Hypothalamus (tissue), 51 donors: ENCODE results near the gene CLEC3B.
"Not testable (repeated sequence)": the region's sequence is repeated elsewhere in the genome, so short reads cannot be mapped to it uniquely, and the experiment has no call there.

Experiments used
- DNase-seq, 51 donors: peaks; one replicate each; lab custom pipeline; 2025; lab: John Stamatoyannopoulos, UW

CLEC3B gene

GRCh38 chr3:45026038-45026437, at the start of gene CLEC3B:
CLEC3B (plus strand) TSS chr3:45026303; CDS start chr3:45026363, 60 bp downstream.
- no peak for DNase-seq

DNA sequence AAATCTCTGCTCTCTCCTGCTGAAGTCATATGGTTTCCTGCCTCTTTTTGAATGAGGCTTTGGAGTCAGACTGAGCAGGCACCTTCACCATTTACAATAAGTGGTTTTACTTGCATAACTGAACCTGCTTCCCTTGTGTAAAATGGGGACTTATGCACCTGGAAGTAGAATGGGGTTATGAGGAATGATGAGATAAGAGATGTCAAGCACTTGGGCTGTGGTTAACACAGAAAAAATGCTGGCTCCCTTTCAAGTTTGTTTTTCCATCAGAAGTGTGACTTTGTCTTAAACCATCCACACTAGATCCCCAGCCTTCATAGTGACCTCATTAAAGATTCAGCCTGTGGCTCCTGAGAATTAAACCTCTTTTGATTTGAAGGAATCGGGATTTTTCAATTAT, 44.9 kb upstream of the CLEC3B start:
- DNase-seq, result no peak

DNA sequence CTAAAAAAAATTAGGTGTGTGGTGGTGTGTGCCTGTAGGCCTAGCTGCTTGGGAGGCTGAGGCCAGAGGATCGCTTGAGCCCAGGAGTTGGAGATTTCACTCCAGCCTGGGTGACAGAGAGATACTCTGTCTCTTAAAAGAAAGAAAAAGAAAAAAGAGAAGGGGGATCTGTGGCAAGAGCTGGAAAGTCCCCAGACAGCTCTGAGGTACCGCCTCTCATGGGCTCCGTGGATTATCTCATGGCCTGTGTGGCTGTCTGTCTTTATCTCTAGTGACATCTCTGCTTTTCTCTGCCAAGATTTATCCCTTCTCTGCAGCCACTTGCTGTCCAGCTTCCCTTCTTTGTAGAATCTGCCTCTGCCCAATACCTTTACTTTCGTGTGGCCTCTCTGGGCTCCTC, 44.4 kb upstream of the CLEC3B start:
- no peak for DNase-seq

DNA sequence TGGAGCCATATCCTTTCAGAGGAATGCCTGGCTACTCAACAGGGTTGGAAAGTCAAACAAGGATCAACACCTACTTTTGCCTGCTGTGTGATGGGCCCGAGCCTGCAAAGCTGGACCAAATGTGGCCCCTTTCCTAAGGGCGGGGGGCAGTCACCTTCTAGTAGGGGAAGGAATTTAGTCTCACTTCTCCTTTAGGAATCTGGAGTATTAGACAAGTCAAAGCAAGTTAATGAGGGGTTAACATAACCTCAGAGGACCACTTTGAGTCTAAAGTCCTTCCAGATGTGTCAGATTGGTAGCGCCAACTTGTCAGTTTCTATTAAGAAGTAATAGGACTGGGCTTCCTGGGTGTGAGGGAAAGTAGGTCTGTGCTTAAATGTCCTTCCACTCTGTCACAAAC, 43.3 kb upstream of the CLEC3B start:
- DNase-seq, result no peak

GRCh38 chr3:44983484-44983941, 42.6 kb upstream of the CLEC3B start:
- no peak for DNase-seq

DNA sequence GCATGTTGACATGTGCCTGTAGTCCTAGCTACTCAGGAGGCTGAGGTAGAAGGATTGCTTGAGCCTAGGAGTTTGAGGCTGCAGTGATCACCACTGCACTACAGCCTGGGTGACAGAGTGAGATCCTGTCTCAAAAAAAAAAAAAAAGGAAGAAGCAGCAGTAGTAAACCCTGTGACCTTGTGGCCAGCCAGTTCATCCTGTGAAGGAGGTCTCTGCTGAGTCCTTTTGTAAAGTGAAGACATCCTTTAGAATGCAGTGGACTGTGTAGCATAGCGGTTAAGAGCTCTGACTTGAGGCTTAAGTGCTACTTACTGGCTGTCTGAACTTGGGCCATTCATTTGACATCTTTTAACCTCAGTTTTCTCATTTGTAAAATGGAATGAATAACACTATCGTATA, 41.8 kb upstream of the CLEC3B start:
- DNase-seq, result no peak

DNA sequence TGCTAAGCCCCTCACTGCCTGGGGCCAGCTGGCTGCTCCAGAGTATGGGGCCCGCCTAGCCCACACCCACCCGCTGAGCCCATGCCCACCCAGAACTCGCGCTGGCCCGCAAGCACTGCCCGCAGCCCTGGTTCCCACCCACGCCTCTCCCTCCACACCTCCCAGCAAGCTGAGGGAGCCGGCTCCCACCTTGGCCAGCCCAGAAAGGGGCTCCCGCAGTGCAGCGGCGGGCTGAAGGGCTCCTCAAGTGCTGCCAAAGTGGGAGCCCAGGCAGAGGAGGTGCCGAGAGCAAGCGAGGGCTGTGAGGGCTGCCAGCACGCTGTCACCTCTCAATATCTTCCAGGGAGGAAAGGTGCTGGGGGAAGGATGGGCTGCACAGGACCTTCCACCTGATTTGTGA, 39.8 kb upstream of the CLEC3B start:
- DNase-seq, result not testable (repeated sequence)

GRCh38 chr3:44987332-44987731, 38.8 kb upstream of the CLEC3B start:
- no peak for DNase-seq

DNA sequence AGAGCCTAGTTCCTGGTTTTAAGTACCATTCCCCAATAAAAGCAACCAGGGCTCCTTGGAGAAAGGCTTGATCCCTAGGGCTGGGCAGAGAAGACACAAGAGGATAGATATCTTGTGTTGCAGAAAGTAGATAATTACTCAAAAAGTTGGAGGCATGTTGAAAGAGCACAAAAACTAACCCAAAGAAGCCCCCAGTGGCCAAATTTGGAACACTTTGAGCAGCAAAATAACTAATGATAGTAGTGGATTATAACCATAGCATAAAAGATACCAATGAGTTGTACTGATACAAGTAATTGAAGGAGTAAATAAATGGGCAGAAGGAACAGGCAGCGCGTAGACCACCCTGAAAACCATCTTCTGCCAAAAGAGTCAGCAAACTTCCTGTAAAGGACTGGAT, 38.0 kb upstream of the CLEC3B start:
- no peak for DNase-seq

DNA sequence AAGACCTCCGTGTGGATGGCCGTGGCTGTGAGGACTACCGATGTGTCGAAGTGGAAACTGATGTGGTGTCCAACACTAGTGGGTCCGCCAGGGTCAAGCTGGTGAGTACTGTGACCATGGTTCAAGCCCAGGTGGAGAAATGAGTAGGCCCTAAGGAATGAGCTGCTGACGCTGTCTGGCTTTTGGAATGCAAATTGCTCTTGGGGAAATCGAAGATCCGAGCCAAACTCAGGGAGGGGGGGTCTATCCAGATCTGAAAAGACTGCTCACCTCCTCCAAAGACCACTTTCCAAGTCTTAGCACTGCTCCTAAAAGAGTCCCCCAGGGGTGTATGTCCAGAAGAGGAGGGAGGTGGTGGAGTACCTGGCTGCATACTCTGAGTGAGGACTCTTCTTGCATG, 37.0 kb upstream of the CLEC3B start:
- no peak for DNase-seq

DNA sequence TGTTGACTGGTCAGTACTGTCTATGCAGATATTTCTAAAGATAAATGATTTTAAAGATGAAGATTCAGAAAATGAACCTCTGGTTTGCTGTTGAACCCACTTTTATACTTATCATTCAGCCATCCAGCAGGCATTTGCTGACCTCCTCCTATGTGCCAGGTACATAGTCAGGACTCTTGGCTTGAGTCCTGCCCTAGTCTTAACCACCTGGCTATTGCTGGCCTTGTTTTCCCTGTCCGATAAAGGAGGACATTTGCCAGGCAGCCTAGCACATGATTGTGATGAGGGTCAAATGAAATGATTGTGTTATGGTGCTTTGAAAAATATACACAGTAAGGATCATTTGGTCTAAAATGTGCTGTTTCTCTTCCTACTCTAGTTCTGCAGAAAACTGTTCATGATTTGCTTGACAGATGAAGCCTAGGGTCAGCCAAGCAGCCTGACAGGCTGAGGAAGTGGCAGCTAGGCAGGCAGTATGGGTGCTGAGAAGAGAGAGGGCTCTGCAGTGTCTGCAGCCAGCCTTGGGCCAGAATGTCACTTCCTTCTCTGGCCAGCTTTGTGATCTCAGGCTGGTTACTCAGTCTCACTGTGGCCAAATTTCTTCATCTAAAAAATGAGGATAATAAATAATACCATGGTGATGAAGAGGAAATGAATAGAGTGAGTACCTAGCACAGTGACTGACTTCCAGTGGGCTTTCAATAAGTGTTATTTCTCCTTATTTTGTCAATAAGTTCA, 36.3 kb upstream of the CLEC3B start:
- peak in 3 of 51 donors; percentile 5 to 14 (median 7) for DNase-seq

GRCh38 chr3:44991326-44991725, 34.8 kb upstream of the CLEC3B start:
- DNase-seq, result no peak

DNA sequence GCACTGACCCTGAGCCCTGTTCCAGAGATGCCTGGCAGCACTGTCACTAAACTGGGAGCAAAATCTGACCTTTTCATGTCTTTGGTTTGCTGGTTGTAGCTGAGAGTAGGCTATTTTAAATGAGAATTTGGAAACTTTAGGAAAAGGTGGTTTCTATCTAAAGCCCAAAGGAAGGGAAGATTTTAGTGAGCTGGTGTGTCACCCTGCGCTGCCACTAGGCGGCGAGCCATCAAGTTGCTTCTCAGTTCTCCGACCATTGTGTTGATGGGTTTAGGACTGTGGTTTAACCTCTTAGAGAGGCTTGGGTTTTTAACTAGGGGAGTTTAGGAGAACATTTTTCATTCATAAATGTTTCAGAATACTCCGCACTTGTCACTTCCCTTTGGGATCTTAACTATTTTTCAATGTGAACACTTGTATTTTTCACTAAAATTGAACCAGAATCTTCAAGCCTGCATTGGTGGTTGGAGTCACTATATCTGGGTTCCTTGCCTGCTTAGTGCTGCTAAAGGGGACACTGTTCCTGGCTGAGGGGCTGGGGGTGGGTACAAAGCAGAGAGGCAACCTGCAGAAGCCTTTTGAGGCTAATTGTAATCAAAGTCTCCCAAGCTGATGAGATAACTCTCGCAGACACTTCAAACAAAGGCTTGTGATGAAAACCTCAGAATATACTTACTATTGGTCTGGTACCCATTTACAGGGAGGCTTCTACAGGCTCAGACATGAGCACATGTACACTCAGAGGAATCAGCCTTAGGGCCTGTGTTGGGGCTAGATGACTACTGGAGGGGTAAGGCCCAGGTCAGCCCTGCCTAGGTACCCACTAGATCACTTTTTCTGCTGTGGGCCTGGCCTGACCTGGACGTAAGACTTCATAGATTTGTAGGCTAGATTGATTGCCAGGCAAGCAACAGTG, 33.3 kb upstream of the CLEC3B start:
- DNase-seq, result no peak

DNA sequence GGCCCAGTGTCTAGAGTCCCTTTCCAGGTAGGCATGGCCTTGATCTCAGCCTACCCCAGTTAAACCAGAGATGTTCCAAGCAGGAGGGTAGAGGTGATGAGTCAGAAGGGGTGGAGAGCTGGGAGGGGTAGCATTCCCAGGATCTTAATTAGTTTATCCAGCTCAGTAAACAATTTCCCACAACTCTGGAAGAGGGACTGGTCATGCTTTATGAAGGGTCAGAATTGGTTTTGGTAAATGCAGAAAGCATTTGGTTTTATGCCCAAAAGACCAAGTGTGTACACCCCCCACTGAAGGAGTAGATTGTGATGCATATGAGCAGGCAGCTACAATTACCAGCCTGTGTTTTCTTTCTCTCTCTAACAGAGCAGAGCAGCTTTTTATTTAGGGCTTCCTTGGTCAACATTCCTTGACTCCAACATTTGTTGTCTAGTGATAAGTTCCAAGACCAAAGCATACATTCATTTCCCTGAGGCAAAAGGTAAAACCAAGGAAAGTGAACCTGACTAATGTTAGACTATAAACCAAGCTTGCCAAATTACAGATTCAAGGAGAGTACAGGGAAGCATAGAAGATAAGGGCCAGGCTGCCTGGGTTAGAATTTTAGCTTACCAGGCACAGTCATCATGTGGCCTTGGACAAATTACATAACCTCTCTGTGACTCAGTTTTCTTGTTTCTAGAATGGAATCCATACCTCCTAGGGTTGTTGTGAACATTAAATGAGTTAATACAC, 32.5 kb upstream of the CLEC3B start:
- no peak for DNase-seq

DNA sequence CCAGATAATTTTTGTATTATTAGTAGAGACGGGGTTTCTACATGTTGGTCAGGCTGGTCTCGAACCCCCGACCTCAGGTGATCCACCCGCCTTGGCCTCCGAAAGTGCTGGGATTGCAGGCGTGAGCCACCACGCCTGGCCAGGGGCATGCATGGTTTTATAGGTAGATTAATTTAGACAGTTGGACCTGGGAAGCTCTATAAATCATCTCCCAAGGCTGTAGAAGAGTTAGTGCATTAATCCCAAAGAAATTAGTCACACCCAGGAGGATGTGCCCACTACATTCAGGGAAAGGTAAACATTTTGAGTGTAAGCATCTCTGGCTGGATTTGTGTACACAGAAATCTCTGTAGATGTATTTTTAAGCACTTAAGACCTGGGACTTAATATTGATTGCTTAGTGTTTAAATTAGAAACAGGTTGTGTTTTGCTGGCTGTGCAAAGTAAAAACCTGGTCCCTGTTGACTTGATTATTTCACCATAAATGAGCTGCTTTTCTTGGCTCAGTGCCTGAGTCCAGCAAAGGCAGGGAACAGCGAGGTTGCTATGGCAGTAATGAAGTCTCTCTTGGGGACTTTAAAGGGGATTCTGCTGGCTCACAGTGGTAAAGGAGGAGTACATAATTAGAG, 30.8 kb upstream of the CLEC3B start:
- peak in 12 of 51 donors; percentile 3 to 36 (median 14) for DNase-seq

DNA sequence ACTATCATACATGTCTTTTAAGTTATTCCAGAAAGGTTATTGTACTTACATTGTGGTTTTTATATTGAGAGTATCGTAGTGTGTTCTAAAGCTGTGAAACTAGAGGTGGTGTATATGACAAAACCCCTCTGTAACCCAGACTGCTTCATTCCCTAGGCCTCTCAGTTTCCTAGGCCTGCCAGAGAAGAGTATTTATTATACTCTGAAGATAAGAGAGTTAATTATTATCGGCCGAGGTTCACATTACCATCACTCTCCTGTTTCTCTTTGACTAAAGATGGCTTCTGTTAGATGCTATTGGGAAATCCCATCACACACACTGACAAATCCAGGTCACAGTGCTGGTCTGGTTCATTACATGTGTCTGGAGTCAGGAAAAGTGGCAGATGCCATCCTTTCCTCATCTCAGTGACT, 29.5 kb upstream of the CLEC3B start:
- DNase-seq, result no peak

GRCh38 chr3:44999782-45000181, 26.3 kb upstream of the CLEC3B start:
- DNase-seq, result no peak

GRCh38 chr3:45000823-45001222, 25.3 kb upstream of the CLEC3B start:
- DNase-seq, result no peak

DNA sequence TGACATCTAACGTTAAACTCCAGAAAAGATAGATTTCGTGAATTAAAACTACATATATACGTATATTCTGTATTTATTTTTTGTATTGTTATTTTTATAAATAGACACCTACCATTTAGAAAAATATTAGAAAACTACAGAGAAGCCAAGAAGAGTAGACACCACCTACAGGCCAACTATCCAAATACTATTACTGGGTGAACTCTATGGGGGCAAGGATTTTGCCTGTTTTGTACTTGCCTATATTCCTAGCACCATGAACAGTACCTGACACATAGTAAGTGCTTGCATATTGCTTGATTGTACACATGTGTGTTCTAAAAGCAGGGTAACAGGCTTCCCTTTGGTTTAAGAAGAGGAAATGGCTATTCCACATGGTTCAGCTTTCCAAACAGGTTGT, 24.4 kb upstream of the CLEC3B start:
- no peak for DNase-seq

- DNase-seq, result no peak
These were observed 23.9 kb upstream of the CLEC3B start for GRCh38 chr3:45002139-45002660.
